H1 (cell line): ENCODE data around the gene GAB2. TPM values are rescaled to one million over a fixed set of nuclear protein-coding genes. Genes with fewer than 3 reads are reported as not detected.

Experiments used
- CTCF ChIA-PET: fragments of 300-600 bp; sonication (Branson Sonifier 250); formaldehyde crosslinking; loops from one replicate; lab custom pipeline; 2021; ENCODE audit not compliant: partially characterized antibody; lab: Charles Lee
- POLR2A ChIA-PET: fragments of 300-600 bp; sonication (Branson Sonifier 250); formaldehyde crosslinking; loops from one replicate; lab custom pipeline; 2021; ENCODE audit warnings: inconsistent platforms; ENCODE audit not compliant: partially characterized antibody; lab: Charles Lee
- DNase-seq, 2 experiments: peaks; one replicate each; pipeline versions ENCODE4 v3.0.0 to v3.0.0-alpha.2; 2010 to 2022; ENCODE audit warnings: low spot score in 2 of 2, low read depth in 1 of 2, mixed read lengths in 1 of 2
- FAIRE-seq: peaks from 2 replicates; lab custom pipeline; 2011; peaks lifted over from hg19 to GRCh38; lab: Jason Lieb, UNC
- H2AFZ ChIP-seq: 2 replicates; pipeline ENCODE4 v1.8.1; 2012; ENCODE audit warnings: low read length, inconsistent platforms
- H2AK5ac ChIP-seq: 2 replicates; pipeline ENCODE4 v1.6.1; 2013; ENCODE audit warnings: low read depth, low read length
- H2BK120ac ChIP-seq: replicated peaks from 2 replicates; pipeline ENCODE3; 2013; ENCODE audit warnings: low read depth, low read length, inconsistent platforms
- H2BK12ac ChIP-seq: 2 replicates; pipeline ENCODE4 v1.6.1; 2013; ENCODE audit warnings: low read depth, low read length
- H2BK15ac ChIP-seq: 2 replicates; pipeline ENCODE4 v1.6.1; 2013; ENCODE audit warnings: low read length
- H2BK20ac ChIP-seq: 2 replicates; pipeline ENCODE4 v1.6.1; 2013; ENCODE audit warnings: low read length
- H2BK5ac ChIP-seq: 2 replicates; pipeline ENCODE4 v1.6.1; 2013; ENCODE audit warnings: low read depth, low read length
- H3K14ac ChIP-seq: 2 replicates; pipeline ENCODE4 v1.6.1; 2013; ENCODE audit warnings: inconsistent platforms; ENCODE audit not compliant: insufficient read length
- H3K18ac ChIP-seq: 2 replicates; pipeline ENCODE4 v1.6.1; 2013; ENCODE audit warnings: low read length; ENCODE audit errors: extremely low read depth
- H3K23ac ChIP-seq: 2 replicates; pipeline ENCODE4 v1.6.1; 2013; ENCODE audit warnings: inconsistent platforms; ENCODE audit not compliant: insufficient read length
- H3K23me2 ChIP-seq: 2 replicates; pipeline ENCODE4 v1.6.1; 2013; ENCODE audit warnings: low read depth, low read length
- H3K27ac ChIP-seq: 2 replicates; pipeline ENCODE4 v1.6.1; 2011; ENCODE audit warnings: low read depth, low read length, inconsistent platforms
- H3K27me3 ChIP-seq, 4 experiments: replicated peaks in 1 of 4; 1 replicate in 1 of 4; 2 replicates in 3 of 4; pipeline versions ENCODE4 v1.6.1 to v1.8.1; 2011 to 2013; ENCODE audit warnings: low read length in 3 of 4, mild to moderate bottlenecking in 3 of 4, inconsistent platforms in 2 of 4, mixed read lengths in 2 of 4, moderate library complexity in 1 of 4; ENCODE audit not compliant: control insufficient read depth in 3 of 4, insufficient read depth in 3 of 4; ENCODE audit errors: extremely low read depth in 1 of 4
- H3K36me3 ChIP-seq, 4 experiments: 2 replicates each; pipeline versions ENCODE4 v1.6.1 to v1.8.1; 2011 to 2013; ENCODE audit warnings: mild to moderate bottlenecking in 4 of 4, low read length in 3 of 4, moderate library complexity in 2 of 4, control low read depth in 1 of 4, inconsistent platforms in 1 of 4; ENCODE audit not compliant: insufficient read depth in 4 of 4, control insufficient read depth in 2 of 4
- H3K4ac ChIP-seq: replicated peaks from 2 replicates; pipeline ENCODE3; 2013; ENCODE audit warnings: low read length, low read depth, mixed read lengths, inconsistent platforms; ENCODE audit not compliant: insufficient read length
- H3K4me1 ChIP-seq, 4 experiments: replicated peaks in 1 of 4; 1 replicate in 1 of 4; 2 replicates in 3 of 4; pipeline versions ENCODE4 v1.6.1 to v1.8.1; 2011 to 2013; ENCODE audit warnings: low read length in 3 of 4, inconsistent platforms in 2 of 4, mixed read lengths in 1 of 4; ENCODE audit not compliant: insufficient read depth in 4 of 4, control insufficient read depth in 3 of 4
- H3K4me2 ChIP-seq, 2 experiments: 2 replicates each; pipeline versions ENCODE4 v1.6.1 to v1.8.1; 2011 to 2013; ENCODE audit warnings: low read depth in 2 of 2, low read length in 2 of 2, control low read depth in 1 of 2, inconsistent platforms in 1 of 2, mild to moderate bottlenecking in 1 of 2; ENCODE audit not compliant: insufficient read depth in 1 of 2
- H3K4me3 ChIP-seq, 4 experiments: fragments of 200-600, 300-600 bp in 1 of 4; sonication (generic), shearing (Covaris generic), sonication (Bioruptor Twin) in 1 of 4; 2 replicates each; pipeline versions ENCODE4 v1.5.1 to v1.8.1; 2011 to 2016; ENCODE audit warnings: low read length in 4 of 4, low read depth in 3 of 4, control low read depth in 2 of 4, inconsistent platforms in 2 of 4, mild to moderate bottlenecking in 2 of 4, mixed read lengths in 1 of 4, moderate library complexity in 1 of 4; ENCODE audit not compliant: insufficient read depth in 2 of 4; ENCODE audit errors: extremely low read depth in 1 of 4
- H3K56ac ChIP-seq: replicated peaks from 2 replicates; pipeline ENCODE3; 2013; ENCODE audit warnings: low read depth, mild to moderate bottlenecking, mixed read lengths, low read length, inconsistent platforms; ENCODE audit not compliant: insufficient read length
- H3K79me1 ChIP-seq: 2 replicates; pipeline ENCODE4 v1.6.1; 2013; ENCODE audit warnings: low read depth, low read length, control low read depth
- H3K79me2 ChIP-seq, 2 experiments: 2 replicates each; pipeline versions ENCODE4 v1.6.1 to v1.8.1; 2012 to 2013; ENCODE audit warnings: low read length in 2 of 2, mild to moderate bottlenecking in 2 of 2, inconsistent platforms in 1 of 2; ENCODE audit not compliant: insufficient read depth in 2 of 2, control insufficient read depth in 1 of 2
- H3K9ac ChIP-seq, 4 experiments: replicated peaks in 1 of 4; 1 replicate in 1 of 4; 2 replicates in 3 of 4; pipeline versions ENCODE4 v1.6.1 to v1.8.1; 2011 to 2013; ENCODE audit warnings: low read depth in 3 of 4, low read length in 3 of 4, control low read depth in 2 of 4, mild to moderate bottlenecking in 2 of 4, moderate library complexity in 2 of 4, inconsistent platforms in 1 of 4; ENCODE audit errors: extremely low read depth in 1 of 4
- H3K9me3 ChIP-seq, 2 experiments: 2 replicates each; pipeline versions ENCODE4 v1.6.1 to v1.8.1; 2012 to 2013; ENCODE audit warnings: mild to moderate bottlenecking in 2 of 2, moderate library complexity in 2 of 2, control low read depth in 1 of 2, inconsistent platforms in 1 of 2, low read depth in 1 of 2, low read length in 1 of 2, mixed read lengths in 1 of 2; ENCODE audit not compliant: insufficient read depth in 2 of 2
- H4K20me1 ChIP-seq, 2 experiments: replicated peaks in 1 of 2; 2 replicates each; pipeline versions ENCODE3 to v1.8.1; 2011 to 2013; ENCODE audit warnings: inconsistent platforms in 2 of 2, low read length in 2 of 2, mild to moderate bottlenecking in 1 of 2; ENCODE audit not compliant: insufficient read depth in 2 of 2, control insufficient read depth in 1 of 2
- H4K5ac ChIP-seq: 2 replicates; pipeline ENCODE4 v1.6.1; 2013; ENCODE audit warnings: low read length, low read depth, mixed read lengths, inconsistent platforms; ENCODE audit not compliant: insufficient read length
- H4K8ac ChIP-seq: 2 replicates; pipeline ENCODE4 v1.8.0; 2013; ENCODE audit warnings: mild to moderate bottlenecking, moderate library complexity, low read length, inconsistent platforms; ENCODE audit not compliant: insufficient read depth; ENCODE audit errors: extremely low read depth
- H4K91ac ChIP-seq: replicated peaks from 2 replicates; pipeline ENCODE3; 2013; ENCODE audit warnings: low read length, mixed read lengths, inconsistent platforms; ENCODE audit not compliant: insufficient read length
- RAD21 ChIP-seq, 2 experiments: IDR thresholded peaks in 1 of 2; conservative IDR thresholded peaks in 1 of 2; 2 replicates each; pipeline ENCODE4 v1.6.1; 2011; ENCODE audit warnings: low read depth in 2 of 2, low read length in 2 of 2, improper control_type of control experiment in 1 of 2, inconsistent platforms in 1 of 2, mild to moderate bottlenecking in 1 of 2, moderate library complexity in 1 of 2
- SAP30 ChIP-seq: fragments of 300-600 bp; sonication (generic); IDR thresholded peaks from 2 replicates; pipeline ENCODE4 v1.7.1; 2012; ENCODE audit warnings: low read length, moderate library complexity, mild to moderate bottlenecking, inconsistent platforms; ENCODE audit not compliant: insufficient read depth, insufficient replicate concordance
- SRF ChIP-seq: IDR thresholded peaks from 2 replicates; pipeline ENCODE4 v1.6.1; 2011; ENCODE audit warnings: mild to moderate bottlenecking, low read depth, low read length, moderate library complexity
- WGBS, 2 experiments: shearing (Covaris generic) in 1 of 2; methylation state at CpG; one replicate each; pipeline versions ENCODE4 v1.1.6 to v1.1.7; 2013 to 2015; ENCODE audit warnings: low lambda C conversion rate in 2 of 2, mixed read lengths in 2 of 2, inconsistent platforms in 1 of 2, low coverage in 1 of 2, missing lambda C conversion rate in 1 of 2; ENCODE audit not compliant: insufficient replicate concordance in 2 of 2, insufficient coverage in 1 of 2, insufficient read length in 1 of 2; ENCODE audit errors: extremely low coverage in 1 of 2, missing lambda C conversion rate in 1 of 2; 5-methylcytosine and 5-hydroxymethylcytosine counted together
- polyA plus RNA-seq, 7 experiments: library from polyadenylated mRNA; depleted of rRNA in 3 of 7; stranded (reverse) in 5 of 7; unstranded in 2 of 7; fragments of >200 nt in 5 of 7; fragments of 200-250 nt in 2 of 7; gene quantifications; 1 replicate in 5 of 7; 2 replicates in 1 of 7; 4 replicates in 1 of 7; pipeline versions ENCODE4 v1.2.1 to v1.2.3, GENCODE V29; 2011 to 2013; ENCODE audit warnings: missing spikeins in 2 of 7, mixed read lengths in 2 of 7
- total RNA-seq: library from RNA; stranded (reverse); fragmentation: NEBNext Ultra II Directional; extraction: Animal tissue kit (Norgen Biotek cat#: 25700); gene quantifications from 2 replicates; pipeline ENCODE4 v1.2.1, GENCODE V29; 2021

Gene GAB2
- total and polyA plus RNA-seq, 2 of the 8 experiments (the other 6 are each of a cell fraction or from before 2014, with no cell fraction given) = 6.3 to 14.0 TPM

GRCh38 chr11:78190871-78191538, 226.6 kb downstream of the GAB2 start:
- WGBS, 2 experiments = 86% methylated on average over 14 of the region's 14 CpGs; no CpG with 5 or more reads in 1 of the 2 experiments
- no peak overlapping the region for H4K91ac ChIP-seq
- H2AFZ ChIP-seq = no peak overlapping the region
- H3K4me1 ChIP-seq = peaks cover 0 to 11% (median 2%) of the 10 kb centered on the region in 4 experiments; a peak in 6 of 7 replicates
- H4K20me1 ChIP-seq = peaks cover 3% of the 10 kb centered on the region in 2 experiments
- H3K36me3 ChIP-seq = no peaks in the 10 kb centered on the region
- H3K4me3 ChIP-seq = no peak overlapping the region
- POLR2A ChIA-PET = interaction anchor here (3.7 kb wide), 1 partner anchor 8 kb away, joined by 16 read pairs; no protein-coding TSS in a partner anchor
- no peak overlapping the region for H2AK5ac ChIP-seq
- H3K14ac ChIP-seq = no peak overlapping the region
- no peak overlapping the region for H3K4me2 ChIP-seq
- H2BK120ac ChIP-seq = no peak overlapping the region
- CTCF ChIA-PET = interaction anchor here (0.6 kb wide), 1 partner anchor 25 kb away, joined by 3 read pairs; no protein-coding TSS in a partner anchor
- no peak overlapping the region for H3K56ac ChIP-seq
- no peak overlapping the region for H3K9ac ChIP-seq
- H2BK15ac ChIP-seq = no peak overlapping the region
- H3K27ac ChIP-seq = no peak overlapping the region
- H3K23me2 ChIP-seq = peaks cover 10% of the 10 kb centered on the region
- H3K79me2 ChIP-seq = no peaks in the 10 kb centered on the region
- DNase-seq (no peak), FAIRE-seq (no peak)
- H3K18ac ChIP-seq = no peak overlapping the region
- H4K5ac ChIP-seq = no peak overlapping the region
- H2BK20ac ChIP-seq = no peak overlapping the region
- peaks cover 2% of the 10 kb centered on the region; the same call in 1 of the 2 replicates for H3K79me1 ChIP-seq
- H3K27me3 ChIP-seq = peaks cover 0 to 4% (median 2%) of the 10 kb centered on the region in 4 experiments; a peak in 1 of 7 replicates
- H4K8ac ChIP-seq = no peak overlapping the region
- no peaks in the 10 kb centered on the region for H3K9me3 ChIP-seq
- H3K4ac ChIP-seq = no peak overlapping the region
- no peak overlapping the region for H2BK12ac ChIP-seq
- H2BK5ac ChIP-seq = no peak overlapping the region
- H3K23ac ChIP-seq = no peak overlapping the region
- TF ChIP-seq RAD21 (IDR thresholded peaks at IDR 0.05 in 1 of 2, conservative IDR thresholded peaks at IDR 0.05 in 1 of 2; ENCODE audit: low read depth in 2 of 2, low read length in 2 of 2) = no peak
- TF ChIP-seq SRF = no peak
- no peak for TF ChIP-seq SAP30
